Osteoblast (primary cell): Measurements from ENCODE around the gene CMSS1. TPM values are rescaled to one million over a fixed set of nuclear protein-coding genes. Genes with fewer than 3 reads are reported as not detected.
"Not testable (repeated sequence)": the region's sequence is repeated elsewhere in the genome, so short reads cannot be mapped to it uniquely, and the experiment has no call there.

ENCODE experiments used
- DNase-seq: peaks from one replicate; pipeline ENCODE4 v3.0.0; 2011; ENCODE audit warnings: low spot score, mixed read lengths; ENCODE audit not compliant: insufficient read length; ENCODE audit errors: missing footprints
- H2AFZ ChIP-seq: 2 replicates; pipeline ENCODE4 v1.6.0; 2011; ENCODE audit warnings: mild to moderate bottlenecking, low read length
- H3K27ac ChIP-seq: 2 replicates; pipeline ENCODE4 v1.5.1; 2011; ENCODE audit warnings: mild to moderate bottlenecking, low read depth, low read length, moderate library complexity
- H3K27me3 ChIP-seq: 2 replicates; pipeline ENCODE4 v1.6.0; 2012; ENCODE audit warnings: mild to moderate bottlenecking, control low read depth, inconsistent platforms, low read length, moderate library complexity; ENCODE audit not compliant: insufficient read depth
- H3K36me3 ChIP-seq: 2 replicates; pipeline ENCODE4 v1.5.1; 2011; ENCODE audit warnings: mild to moderate bottlenecking, low read length, control low read depth, moderate library complexity; ENCODE audit not compliant: insufficient read depth
- H3K4me1 ChIP-seq: 2 replicates; pipeline ENCODE4 v1.5.1; 2011; ENCODE audit warnings: mild to moderate bottlenecking, low read length, control low read depth, moderate library complexity; ENCODE audit not compliant: insufficient read depth
- H3K4me2 ChIP-seq: 2 replicates; pipeline ENCODE4 v1.6.0; 2011; ENCODE audit warnings: mild to moderate bottlenecking, low read length; ENCODE audit not compliant: insufficient read depth
- H3K4me3 ChIP-seq: fragments of 200-600 bp; sonication (generic); 3 replicates; pipeline ENCODE4 v1.5.1; 2012; ENCODE audit warnings: mild to moderate bottlenecking, low read length, inconsistent platforms; ENCODE audit not compliant: insufficient read depth
- H3K79me2 ChIP-seq: 2 replicates; pipeline ENCODE4 v1.6.0; 2012; ENCODE audit warnings: mild to moderate bottlenecking, low read length, control low read depth, inconsistent platforms; ENCODE audit not compliant: insufficient read depth
- H3K9me3 ChIP-seq: 2 replicates; pipeline ENCODE4 v1.5.1; 2011; ENCODE audit warnings: low read depth, low read length, control low read depth
- H4K20me1 ChIP-seq: 2 replicates; pipeline ENCODE4 v1.6.0; 2012; ENCODE audit warnings: mild to moderate bottlenecking, low read length, control low read depth; ENCODE audit not compliant: insufficient read depth
- total RNA-seq: library from RNA; depleted of rRNA; stranded (reverse); fragments of >200 nt; gene quantifications from 2 replicates; pipeline ENCODE4 v1.2.3, GENCODE V29; 2012
- TF ChIP-seq, protein P1 (sequence below): IDR thresholded peaks from 2 replicates; pipeline ENCODE4 v1.5.1; 2011; ENCODE audit warnings: mild to moderate bottlenecking, low read depth, low read length, moderate library complexity; ENCODE audit errors: extremely low read depth

Gene CMSS1
- total RNA-seq, 1 donor: 15.9 TPM

- H3K4me1 ChIP-seq: peaks cover 31% of the 10 kb centered on the region
- no peaks in the 10 kb centered on the region for H3K79me2 ChIP-seq
- no peaks in the 10 kb centered on the region for H3K9me3 ChIP-seq
- no peak overlapping the region for H3K4me3 ChIP-seq
- H4K20me1 ChIP-seq: no peaks in the 10 kb centered on the region
- H3K27me3 ChIP-seq: no peaks in the 10 kb centered on the region
- no peaks in the 10 kb centered on the region for H3K36me3 ChIP-seq
- no peak for DNase-seq
- H3K4me2 ChIP-seq: no peak overlapping the region
- no peak overlapping the region for H3K27ac ChIP-seq
- no peak overlapping the region for H2AFZ ChIP-seq
- TF ChIP-seq, protein P1, sequence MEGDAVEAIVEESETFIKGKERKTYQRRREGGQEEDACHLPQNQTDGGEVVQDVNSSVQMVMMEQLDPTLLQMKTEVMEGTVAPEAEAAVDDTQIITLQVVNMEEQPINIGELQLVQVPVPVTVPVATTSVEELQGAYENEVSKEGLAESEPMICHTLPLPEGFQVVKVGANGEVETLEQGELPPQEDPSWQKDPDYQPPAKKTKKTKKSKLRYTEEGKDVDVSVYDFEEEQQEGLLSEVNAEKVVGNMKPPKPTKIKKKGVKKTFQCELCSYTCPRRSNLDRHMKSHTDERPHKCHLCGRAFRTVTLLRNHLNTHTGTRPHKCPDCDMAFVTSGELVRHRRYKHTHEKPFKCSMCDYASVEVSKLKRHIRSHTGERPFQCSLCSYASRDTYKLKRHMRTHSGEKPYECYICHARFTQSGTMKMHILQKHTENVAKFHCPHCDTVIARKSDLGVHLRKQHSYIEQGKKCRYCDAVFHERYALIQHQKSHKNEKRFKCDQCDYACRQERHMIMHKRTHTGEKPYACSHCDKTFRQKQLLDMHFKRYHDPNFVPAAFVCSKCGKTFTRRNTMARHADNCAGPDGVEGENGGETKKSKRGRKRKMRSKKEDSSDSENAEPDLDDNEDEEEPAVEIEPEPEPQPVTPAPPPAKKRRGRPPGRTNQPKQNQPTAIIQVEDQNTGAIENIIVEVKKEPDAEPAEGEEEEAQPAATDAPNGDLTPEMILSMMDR: no peak
Observed at GRCh38 chr3:100088735-100089368, 271.2 kb downstream of the CMSS1 start.

DNA sequence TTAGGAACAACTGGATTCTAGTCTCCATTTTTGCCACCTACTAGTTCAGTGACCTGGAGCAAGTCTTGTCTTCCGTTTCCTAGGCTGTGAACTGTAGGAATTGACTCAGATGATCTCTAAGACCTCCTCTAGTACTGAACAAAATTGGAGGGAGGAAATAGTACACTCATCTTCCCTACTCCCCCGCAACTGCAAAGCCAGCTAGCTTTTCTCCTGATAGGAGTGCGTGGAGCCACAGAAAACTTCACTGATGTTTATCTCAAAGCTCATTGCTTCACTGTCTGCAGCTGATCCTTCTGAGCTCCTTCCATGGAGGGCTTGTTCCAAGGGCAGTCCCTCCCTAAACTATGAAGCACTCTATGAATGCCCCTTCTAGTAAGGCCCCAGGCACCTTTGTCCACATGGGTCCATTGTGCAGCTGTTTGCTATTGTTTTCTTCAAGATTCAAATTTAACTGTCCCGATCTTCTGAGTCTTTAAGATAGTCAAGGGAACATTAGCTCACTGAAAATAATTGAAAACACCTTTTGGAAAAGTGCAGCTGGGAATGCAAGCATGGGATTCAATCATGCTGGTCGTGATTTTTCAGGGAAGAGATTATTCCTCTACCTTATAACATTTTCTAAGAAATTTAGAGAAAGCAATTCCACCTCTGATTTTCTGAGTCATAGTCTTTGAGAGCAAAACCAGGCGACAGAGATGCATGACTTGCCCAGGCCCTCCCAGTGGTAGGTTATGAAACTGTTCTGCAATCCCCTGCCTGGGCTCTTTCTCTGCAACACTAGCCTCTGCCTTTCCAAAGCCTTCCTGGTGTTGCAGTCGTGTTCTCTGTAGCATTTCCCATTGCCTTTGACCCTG is 272.4 kb downstream of the CMSS1 start:
- H3K4me1 ChIP-seq: peaks cover 31% of the 10 kb centered on the region
- TF ChIP-seq, protein P1: peak; percentile 65
- H3K27me3 ChIP-seq: no peaks in the 10 kb centered on the region
- no peaks in the 10 kb centered on the region for H3K79me2 ChIP-seq
- H3K9me3 ChIP-seq: no peaks in the 10 kb centered on the region
- no peak overlapping the region for H2AFZ ChIP-seq
- DNase-seq: peak; percentile 45
- no peak overlapping the region for H3K4me3 ChIP-seq
- H4K20me1 ChIP-seq: no peaks in the 10 kb centered on the region
- H3K4me2 ChIP-seq: peak overlapping the region; percentile 42
- H3K36me3 ChIP-seq: no peaks in the 10 kb centered on the region
- peak overlapping the region; percentile 39 for H3K27ac ChIP-seq

DNA sequence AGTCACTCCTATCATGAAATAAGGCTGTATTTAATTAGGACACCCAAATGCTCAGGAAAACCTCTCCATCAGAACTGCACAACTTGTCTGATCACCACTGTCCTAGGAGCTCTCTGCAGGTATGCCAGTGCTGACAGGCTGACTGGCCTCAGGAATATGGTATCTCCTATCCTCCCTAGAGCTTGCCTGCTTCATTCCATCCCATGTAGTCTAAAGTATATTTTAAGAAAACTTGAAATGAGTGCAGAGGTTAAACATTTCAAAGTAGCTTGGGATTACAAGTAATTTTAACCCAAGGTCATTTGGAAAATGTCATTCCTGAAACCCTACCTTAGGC is 273.0 kb downstream of the CMSS1 start:
- TF ChIP-seq, protein P1: no peak
- Histone ChIP-seq H3K79me2 (no peaks in the 10 kb centered on the region), H3K9me3 (no peaks in the 10 kb centered on the region), H3K27ac (no peak overlapping the region), H3K4me2 (no peak overlapping the region), H3K27me3 (no peaks in the 10 kb centered on the region), H3K4me3 (no peak overlapping the region), H2AFZ (no peak overlapping the region), H4K20me1 (no peaks in the 10 kb centered on the region), H3K4me1 (peaks cover 31% of the 10 kb centered on the region), H3K36me3 (no peaks in the 10 kb centered on the region)
- no peak for DNase-seq

DNA sequence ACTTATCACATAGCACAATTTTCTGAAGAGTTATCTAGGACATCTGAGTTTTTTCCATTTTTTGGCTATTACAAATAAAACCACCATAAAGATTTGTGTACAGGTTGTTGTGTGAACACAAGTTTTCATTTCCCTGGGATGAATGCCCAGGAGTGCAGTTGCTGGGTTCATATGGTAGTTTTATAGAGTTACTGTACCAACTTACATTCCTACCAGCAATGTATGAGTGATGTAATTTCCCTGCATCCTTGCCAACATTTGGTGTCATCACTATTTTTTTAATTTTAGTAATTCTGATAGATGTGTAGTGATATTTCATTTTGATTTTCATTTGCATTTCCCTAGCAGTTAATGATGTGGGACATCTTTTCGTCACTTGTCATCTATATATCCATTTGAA is 276.2 kb downstream of the CMSS1 start:
- Histone ChIP-seq H3K79me2 (no peaks in the 10 kb centered on the region), H3K9me3 (no peaks in the 10 kb centered on the region), H3K4me2 (no peak overlapping the region), H4K20me1 (no peaks in the 10 kb centered on the region), H3K4me1 (peaks cover 27% of the 10 kb centered on the region), H3K4me3 (no peak overlapping the region), H2AFZ (no peak overlapping the region), H3K36me3 (no peaks in the 10 kb centered on the region), H3K27me3 (no peaks in the 10 kb centered on the region), H3K27ac (no peak overlapping the region)
- TF ChIP-seq, protein P1: no peak
- DNase-seq: peak; percentile 17

- not testable (repeated sequence) for H3K79me2 ChIP-seq, H3K9me3 ChIP-seq, H3K4me3 ChIP-seq, H3K4me2 ChIP-seq, H3K27me3 ChIP-seq, DNase-seq, H4K20me1 ChIP-seq, H2AFZ ChIP-seq, H3K27ac ChIP-seq, H3K36me3 ChIP-seq
- H3K4me1 ChIP-seq: peaks cover 29% of the 10 kb centered on the region
Observed at GRCh38 chr3:100096286-100096685, 278.6 kb downstream of the CMSS1 start.
